ENCODE measurements around the gene MUC5AC.
"Not testable (repeated sequence)": the region's sequence is repeated elsewhere in the genome, so short reads cannot be mapped to it uniquely, and the experiment has no call there.

The MUC5AC gene

GRCh38 chr11:1174441-1175370 is 17.0 kb downstream of the MUC5AC start:
- Mint-ChIP-seq H3K27me3 (no peaks in the 10 kb centered on the region), H3K27ac (no peak overlapping the region), H3K36me3 (peaks cover 3% of the 10 kb centered on the region), H3K9me3 (no peaks in the 10 kb centered on the region), H3K4me3 (no peak overlapping the region), H3K4me1 (no peaks in the 10 kb centered on the region)

GRCh38 chr11:1175461-1176223 is 17.9 kb downstream of the MUC5AC start:
- H3K4me1 Mint-ChIP-seq, result no peaks in the 10 kb centered on the region
- H3K4me3 Mint-ChIP-seq, result no peak overlapping the region
- no peaks in the 10 kb centered on the region for H3K27me3 Mint-ChIP-seq
- H3K36me3 Mint-ChIP-seq, result peaks cover 3% of the 10 kb centered on the region
- H3K9me3 Mint-ChIP-seq, result no peaks in the 10 kb centered on the region
- H3K27ac Mint-ChIP-seq, result no peak overlapping the region

GRCh38 chr11:1176224-1177019 is 18.7 kb downstream of the MUC5AC start:
- peaks cover 1% of the 10 kb centered on the region for H3K36me3 Mint-ChIP-seq
- H3K27ac Mint-ChIP-seq, result no peak overlapping the region
- H3K4me1 Mint-ChIP-seq, result no peaks in the 10 kb centered on the region
- no peaks in the 10 kb centered on the region for H3K27me3 Mint-ChIP-seq
- H3K4me3 Mint-ChIP-seq, result no peak overlapping the region
- no peaks in the 10 kb centered on the region for H3K9me3 Mint-ChIP-seq

GRCh38 chr11:1177020-1177770 is 19.4 kb downstream of the MUC5AC start:
- H3K27me3 Mint-ChIP-seq, result no peaks in the 10 kb centered on the region
- no peak overlapping the region for H3K4me3 Mint-ChIP-seq
- H3K27ac Mint-ChIP-seq, result no peak overlapping the region
- no peaks in the 10 kb centered on the region for H3K4me1 Mint-ChIP-seq
- no peaks in the 10 kb centered on the region for H3K9me3 Mint-ChIP-seq
- peaks cover 1% of the 10 kb centered on the region for H3K36me3 Mint-ChIP-seq

- no peaks in the 10 kb centered on the region for H3K27me3 Mint-ChIP-seq
- H3K9me3 Mint-ChIP-seq, result no peaks in the 10 kb centered on the region
- H3K4me1 Mint-ChIP-seq, result no peaks in the 10 kb centered on the region
- no peak overlapping the region for H3K27ac Mint-ChIP-seq
- peaks cover 1% of the 10 kb centered on the region for H3K36me3 Mint-ChIP-seq
- no peak overlapping the region for H3K4me3 Mint-ChIP-seq
Measured at GRCh38 chr11:1177771-1178090, 20.0 kb downstream of the MUC5AC start.

GRCh38 chr11:1178201-1178885 is 20.6 kb downstream of the MUC5AC start:
- Mint-ChIP-seq H3K4me3 (no peak overlapping the region), H3K4me1 (no peaks in the 10 kb centered on the region), H3K9me3 (no peaks in the 10 kb centered on the region), H3K27me3 (no peaks in the 10 kb centered on the region), H3K36me3 (peaks cover 1% of the 10 kb centered on the region), H3K27ac (no peak overlapping the region)

GRCh38 chr11:1178906-1179305 is 21.2 kb downstream of the MUC5AC start:
- no peak overlapping the region for H3K27ac Mint-ChIP-seq
- no peaks in the 10 kb centered on the region for H3K9me3 Mint-ChIP-seq
- peaks cover 1% of the 10 kb centered on the region for H3K36me3 Mint-ChIP-seq
- no peak overlapping the region for H3K4me3 Mint-ChIP-seq
- H3K27me3 Mint-ChIP-seq, result no peaks in the 10 kb centered on the region
- H3K4me1 Mint-ChIP-seq, result no peaks in the 10 kb centered on the region

- no peak overlapping the region for H3K27ac Mint-ChIP-seq
- no peaks in the 10 kb centered on the region for H3K9me3 Mint-ChIP-seq
- no peaks in the 10 kb centered on the region for H3K27me3 Mint-ChIP-seq
- H3K4me3 Mint-ChIP-seq, result no peak overlapping the region
- peaks cover 1% of the 10 kb centered on the region for H3K36me3 Mint-ChIP-seq
- no peaks in the 10 kb centered on the region for H3K4me1 Mint-ChIP-seq
Measured at GRCh38 chr11:1179641-1180040, 21.9 kb downstream of the MUC5AC start.

GRCh38 chr11:1180171-1180570 is 22.4 kb downstream of the MUC5AC start:
- Mint-ChIP-seq H3K36me3 (peaks cover 1% of the 10 kb centered on the region), H3K4me1 (no peaks in the 10 kb centered on the region), H3K27ac (no peak overlapping the region), H3K4me3 (no peak overlapping the region), H3K27me3 (no peaks in the 10 kb centered on the region), H3K9me3 (no peaks in the 10 kb centered on the region)

- no peaks in the 10 kb centered on the region for H3K4me1 Mint-ChIP-seq
- H3K36me3 Mint-ChIP-seq, result no peaks in the 10 kb centered on the region
- H3K27ac Mint-ChIP-seq, result no peak overlapping the region
- H3K9me3 Mint-ChIP-seq, result no peaks in the 10 kb centered on the region
- H3K4me3 Mint-ChIP-seq, result no peak overlapping the region
- no peaks in the 10 kb centered on the region for H3K27me3 Mint-ChIP-seq
Measured at GRCh38 chr11:1180947-1181391, 23.2 kb downstream of the MUC5AC start.

- Mint-ChIP-seq H3K27ac (no peak overlapping the region), H3K4me1 (no peaks in the 10 kb centered on the region), H3K27me3 (no peaks in the 10 kb centered on the region), H3K9me3 (no peaks in the 10 kb centered on the region), H3K4me3 (no peak overlapping the region), H3K36me3 (no peaks in the 10 kb centered on the region)
Measured at GRCh38 chr11:1181420-1181819, 23.7 kb downstream of the MUC5AC start.

GRCh38 chr11:1181853-1182535 is 24.2 kb downstream of the MUC5AC start:
- Mint-ChIP-seq H3K4me1 (no peaks in the 10 kb centered on the region), H3K27ac (peak overlapping the region; percentile 23), H3K4me3 (no peak overlapping the region)

GRCh38 chr11:1184139-1184538 is 26.4 kb downstream of the MUC5AC start:
- H3K27ac Mint-ChIP-seq, H3K4me1 Mint-ChIP-seq, H3K36me3 Mint-ChIP-seq: not testable (repeated sequence)

More at GRCh38 chr11:1181853-1182535, 24.2 kb downstream of the MUC5AC start:
- Mint-ChIP-seq H3K36me3 (no peaks in the 10 kb centered on the region), H3K9me3 (no peaks in the 10 kb centered on the region), H3K27me3 (no peaks in the 10 kb centered on the region)

GRCh38 chr11:1188451-1189130 is 30.8 kb downstream of the MUC5AC start:
- not testable (repeated sequence) for H3K27ac Mint-ChIP-seq, H3K4me1 Mint-ChIP-seq, H3K27me3 Mint-ChIP-seq, H3K36me3 Mint-ChIP-seq, H3K4me3 Mint-ChIP-seq, H3K9me3 Mint-ChIP-seq

More at GRCh38 chr11:1184139-1184538, 26.4 kb downstream of the MUC5AC start:
- H3K4me3 Mint-ChIP-seq, H3K27me3 Mint-ChIP-seq, H3K9me3 Mint-ChIP-seq: not testable (repeated sequence)

All from activated naive CD4-positive, alpha-beta T cell treated with anti-CD3 and anti-CD28 coated beads, Interleukin-2, amount 50 U/mL, for 24 hours (primary cell).